HG03139 (cell line): ENCODE data around the gene PIGT.

Experiments used
- ATAC-seq: cut with Tn5 transposase; IDR thresholded peaks from one replicate; pipeline ENCODE4 v1.9.1; 2021; ENCODE audit not compliant: unreplicated experiment

PIGT gene

DNA sequence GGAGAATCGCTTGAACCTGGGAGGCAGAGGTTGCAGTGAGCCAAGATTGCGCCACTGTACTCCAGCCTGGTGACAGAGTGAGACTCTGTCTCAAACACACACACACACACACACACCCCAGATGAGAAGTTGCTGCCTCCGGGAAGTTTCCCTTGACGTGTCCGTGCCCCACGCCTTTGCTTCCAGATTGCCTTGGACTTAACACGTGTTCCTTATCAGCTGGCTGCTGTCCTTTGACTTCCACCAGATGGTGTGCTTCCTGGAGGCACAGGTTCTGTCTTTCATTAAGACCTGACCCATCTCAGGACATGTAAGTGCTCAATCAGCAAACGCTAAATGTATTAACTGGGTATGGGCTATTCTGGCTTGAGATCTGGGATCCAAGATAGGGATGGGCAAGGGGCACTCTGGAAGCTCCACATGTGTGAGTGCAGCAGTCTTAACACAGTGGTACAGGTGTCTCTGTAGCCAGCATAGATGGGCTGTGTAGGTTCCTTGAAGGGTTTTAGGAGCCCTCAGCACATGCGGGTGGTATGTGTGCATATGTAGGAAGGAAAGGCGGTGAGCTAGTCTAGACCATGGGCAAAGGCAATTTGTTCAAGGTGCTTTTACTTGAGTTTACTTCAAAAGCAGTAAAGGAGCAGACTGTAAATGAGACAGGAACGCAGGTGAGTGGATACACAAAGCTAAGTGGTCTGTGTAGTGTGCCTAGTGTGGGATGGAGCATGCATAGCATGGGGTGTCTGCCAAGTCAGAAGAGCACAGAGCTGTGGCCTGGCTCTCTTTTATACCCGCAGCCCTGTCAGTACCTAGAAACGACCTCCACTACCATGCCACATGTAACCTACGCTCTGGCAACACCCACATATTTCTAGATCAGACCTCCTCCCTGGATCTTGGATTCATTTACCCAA is 11.6 kb downstream of the PIGT start:
- ATAC-seq, result no peak

DNA sequence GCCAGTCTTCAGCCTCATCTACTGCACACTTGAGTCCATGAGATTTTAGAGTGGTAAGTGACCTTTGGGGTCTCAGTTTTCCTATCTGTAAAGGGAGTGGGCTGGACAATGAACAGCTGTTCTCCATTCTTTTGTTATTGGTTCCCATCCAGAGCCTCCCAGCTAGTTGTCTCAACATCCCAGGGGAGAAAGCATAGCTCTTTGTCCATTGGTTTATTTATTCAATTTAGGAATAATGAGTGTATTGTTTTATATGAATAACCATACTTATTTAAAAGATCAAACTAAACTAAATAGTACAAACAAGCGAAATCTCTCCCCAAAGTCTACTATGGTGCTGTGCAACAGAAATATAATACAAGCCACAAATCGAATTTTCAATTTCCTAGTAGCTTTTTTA is 13.7 kb downstream of the PIGT start:
- ATAC-seq, result no peak

DNA sequence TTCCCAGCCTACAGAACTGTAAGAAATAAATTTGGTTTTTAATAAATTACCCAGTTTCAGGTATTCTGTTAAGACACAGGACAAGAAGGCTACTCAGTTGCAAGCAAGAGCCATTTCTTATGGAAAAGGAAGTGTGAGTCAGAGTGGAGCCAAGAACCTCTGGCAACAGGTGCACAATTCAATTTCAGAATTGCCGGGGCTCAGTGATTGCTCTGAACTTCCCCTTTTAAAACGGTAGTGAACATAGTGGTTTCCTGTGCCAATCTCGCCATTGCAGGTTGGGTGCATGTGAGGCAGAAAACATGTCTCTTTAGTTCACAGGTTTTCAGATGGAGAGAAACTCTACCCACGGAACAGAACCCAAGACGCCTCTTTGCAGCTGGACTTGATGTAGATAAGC is 16.4 kb downstream of the PIGT start:
- peak; percentile 59 for ATAC-seq

DNA sequence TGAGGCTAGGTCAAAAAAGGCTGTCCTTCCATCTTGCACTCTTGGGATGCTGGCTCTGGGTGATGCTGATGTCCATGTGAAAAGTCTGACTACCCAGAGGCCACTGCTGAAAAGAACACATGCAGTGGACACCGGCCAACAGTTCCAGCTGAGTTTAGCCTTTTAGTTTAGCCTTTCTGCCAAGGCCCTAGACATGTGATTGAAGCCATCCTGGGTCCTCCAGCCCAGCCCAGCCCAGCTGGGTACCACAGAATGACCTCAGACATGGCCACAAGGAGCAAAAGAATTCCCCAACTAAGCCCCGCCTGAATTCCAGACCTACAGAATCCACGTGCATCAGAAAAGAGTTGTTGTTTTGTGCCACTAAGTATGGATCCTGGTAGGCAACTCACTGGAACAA is 17.4 kb downstream of the PIGT start:
- ATAC-seq, result no peak

DNA sequence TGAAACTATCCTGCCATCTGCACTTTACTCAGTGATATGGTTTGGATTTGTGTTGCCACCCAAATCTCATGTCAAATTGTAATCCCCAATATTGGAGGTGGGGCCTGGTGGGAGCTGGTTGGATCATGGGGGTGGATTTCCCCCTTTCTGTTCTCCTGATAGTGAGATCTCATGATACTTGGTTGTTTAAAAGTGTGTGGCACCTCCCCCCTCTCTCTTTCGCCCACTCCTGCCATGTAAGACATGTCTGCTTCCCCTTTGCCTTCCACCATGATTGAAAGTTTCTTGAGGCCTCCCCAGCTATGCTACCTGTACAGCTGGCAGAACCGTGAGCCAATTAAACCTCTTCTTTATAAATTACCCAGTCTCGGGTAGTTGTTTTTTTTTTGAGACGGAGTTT is 18.0 kb downstream of the PIGT start:
- no peak for ATAC-seq

DNA sequence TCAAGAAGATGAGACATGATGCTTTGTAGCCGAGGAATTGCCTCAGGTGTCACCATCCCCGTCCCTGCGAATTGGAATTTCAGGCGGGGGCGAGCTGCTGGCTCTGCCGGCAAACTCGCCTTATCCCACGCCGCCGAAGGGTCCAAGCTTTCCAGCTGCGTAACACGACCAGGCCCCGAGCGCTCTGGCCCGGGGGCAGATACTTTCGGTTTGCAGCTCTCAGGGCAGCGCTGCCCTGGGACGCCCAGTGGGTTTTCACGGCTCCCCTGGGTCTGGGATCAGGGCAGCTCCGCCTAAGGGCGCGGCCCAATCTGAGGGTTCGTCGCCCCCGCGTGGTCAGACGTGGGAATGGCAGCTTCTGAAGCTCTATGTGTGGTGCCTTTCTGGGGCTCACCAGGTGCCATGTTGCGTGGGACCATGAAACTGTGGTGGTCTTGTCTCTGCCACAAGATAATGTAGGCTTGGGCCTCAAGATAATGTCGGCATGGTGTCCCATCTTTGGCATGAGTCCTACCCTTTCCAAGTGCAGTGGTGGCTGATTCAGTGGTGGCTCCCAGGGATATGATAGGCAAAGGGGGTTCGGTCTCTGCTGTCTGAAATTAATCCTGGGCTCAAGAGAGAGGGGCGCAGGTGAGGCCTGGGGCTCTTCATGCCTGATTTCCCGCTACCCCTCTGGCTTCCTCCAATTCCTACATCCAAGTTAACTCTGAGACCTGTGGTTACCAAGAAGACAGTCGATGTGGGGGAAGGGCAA is 21.0 kb downstream of the PIGT start:
- peak; percentile 57 for ATAC-seq

DNA sequence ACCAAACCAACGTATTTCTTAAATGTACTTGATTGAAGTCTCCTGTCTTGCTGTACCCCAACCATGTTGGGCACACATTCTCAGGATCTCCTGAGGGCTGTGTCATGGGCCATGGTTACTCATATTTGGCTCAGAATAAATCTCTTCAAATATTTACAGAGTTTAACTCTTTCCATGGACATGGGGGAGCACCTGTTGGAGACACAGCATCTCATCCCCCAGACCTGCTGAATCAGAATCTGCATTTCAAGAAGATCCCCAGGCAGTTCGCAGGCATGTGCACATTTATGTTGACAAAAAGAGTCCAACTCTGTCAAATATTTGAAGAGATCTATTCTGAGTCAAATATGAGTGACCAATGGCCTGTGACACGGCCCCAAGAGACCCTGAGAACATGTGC is 24.5 kb downstream of the PIGT start:
- no peak for ATAC-seq

DNA sequence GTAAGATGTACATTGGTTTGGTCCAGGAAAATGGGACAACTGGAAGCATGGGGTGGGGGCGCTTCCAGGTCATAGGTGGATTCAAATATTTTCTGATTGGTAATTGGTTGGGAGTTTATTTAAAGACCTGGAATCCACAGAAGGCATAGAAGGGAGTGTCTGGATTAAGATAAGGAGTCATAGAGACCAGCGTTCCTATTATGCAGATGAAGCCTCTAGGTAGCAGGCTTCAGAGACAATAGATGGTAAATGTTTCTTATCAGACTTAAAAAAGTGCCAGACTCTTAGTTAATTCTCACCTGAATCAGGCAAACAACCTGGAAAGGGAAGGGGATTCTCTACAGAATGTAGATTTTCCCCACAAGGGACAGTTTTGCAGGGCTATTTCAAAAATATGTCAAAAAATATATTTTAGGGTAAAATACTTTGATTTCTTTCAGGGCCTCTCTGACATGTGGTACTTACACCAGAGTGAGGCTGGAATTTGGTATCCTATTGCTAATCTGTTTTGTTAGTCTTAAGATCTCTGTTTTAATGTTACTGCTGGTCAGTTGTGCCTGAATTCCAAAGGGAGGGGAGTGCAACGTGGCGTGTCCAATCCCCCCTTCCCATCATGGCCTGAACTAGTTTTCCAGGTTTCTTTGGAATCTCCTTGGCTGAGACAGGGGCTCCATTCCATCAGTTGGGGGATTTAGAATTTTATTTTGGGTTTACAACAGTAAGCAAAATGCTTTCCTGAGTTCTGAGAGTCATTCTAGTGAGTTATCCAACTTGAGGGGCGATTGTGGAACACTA is 25.1 kb downstream of the PIGT start:
- ATAC-seq, result no peak

DNA sequence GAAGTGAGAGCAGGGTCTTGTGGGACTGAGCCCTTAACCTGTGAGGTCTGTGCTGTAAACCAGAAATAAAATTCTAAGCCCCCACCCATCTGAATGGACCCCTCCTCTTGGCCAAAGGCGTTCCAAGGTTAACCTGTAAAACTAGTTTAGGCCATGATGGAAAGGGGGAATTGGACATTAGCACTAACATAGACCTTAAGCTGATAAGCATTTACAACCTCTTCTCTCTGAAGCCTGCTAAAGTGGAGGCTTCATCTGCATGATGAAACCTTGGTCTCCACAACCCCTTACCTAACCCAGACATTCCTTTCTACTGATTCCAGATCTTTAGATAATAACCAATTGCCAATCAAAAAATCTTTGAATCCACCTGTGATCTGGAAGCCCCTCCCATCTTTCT is 25.8 kb downstream of the PIGT start:
- no peak for ATAC-seq

DNA sequence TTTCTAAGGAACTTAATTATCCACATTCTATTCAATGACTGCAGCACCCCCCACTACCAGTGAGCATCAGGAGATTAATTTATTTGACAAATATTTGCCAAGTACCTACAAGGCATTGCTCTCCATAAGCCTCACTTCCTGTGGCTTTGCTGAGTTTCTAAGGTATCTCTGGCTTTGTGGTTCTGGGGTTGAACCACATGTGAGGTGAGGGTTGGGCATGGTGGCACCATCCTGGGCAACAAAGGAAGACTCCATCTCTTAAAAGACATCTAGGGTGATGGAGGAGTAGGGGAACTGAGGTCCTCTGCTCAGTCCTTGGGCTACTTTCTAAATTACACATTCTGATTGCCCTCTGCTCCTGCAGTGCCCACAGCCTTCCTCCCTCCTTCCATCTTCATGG is 28.1 kb downstream of the PIGT start:
- ATAC-seq, result no peak

DNA sequence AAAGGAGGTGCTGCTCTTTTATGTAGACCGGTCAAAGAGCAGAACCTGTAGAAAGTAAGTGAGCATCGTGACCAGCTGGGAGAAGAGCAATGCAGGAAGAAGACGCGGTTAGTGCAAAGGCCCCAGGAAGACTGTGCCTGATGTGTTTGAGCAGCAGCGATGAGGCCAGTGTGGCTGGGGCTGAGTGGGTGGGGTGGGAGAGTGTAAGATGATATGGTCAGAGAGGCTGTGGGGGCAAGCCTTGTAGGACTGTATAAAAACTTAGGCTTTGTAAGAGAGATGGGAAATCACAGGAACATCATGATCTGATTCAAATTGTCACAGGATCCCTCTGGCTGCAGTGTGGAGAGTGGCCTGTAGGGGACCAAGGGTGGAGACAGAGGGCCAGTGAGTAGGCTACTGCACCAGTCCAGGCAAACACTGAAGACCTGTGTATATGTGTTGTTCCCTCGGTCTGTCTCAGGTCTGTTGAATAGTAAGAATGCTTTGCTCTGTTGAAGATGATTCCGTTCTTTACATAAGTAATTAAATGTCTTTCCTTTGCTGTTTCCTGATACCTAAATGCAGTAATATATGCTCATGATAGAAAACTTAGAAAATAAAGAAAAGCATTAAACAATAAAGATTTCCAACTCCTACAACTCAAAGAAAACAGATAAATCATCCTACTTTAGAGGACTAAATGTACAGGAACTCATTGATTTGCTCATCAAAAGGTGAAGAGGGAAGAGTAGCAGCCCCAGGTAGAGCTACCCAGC is 30.0 kb downstream of the PIGT start:
- ATAC-seq, result no peak

DNA sequence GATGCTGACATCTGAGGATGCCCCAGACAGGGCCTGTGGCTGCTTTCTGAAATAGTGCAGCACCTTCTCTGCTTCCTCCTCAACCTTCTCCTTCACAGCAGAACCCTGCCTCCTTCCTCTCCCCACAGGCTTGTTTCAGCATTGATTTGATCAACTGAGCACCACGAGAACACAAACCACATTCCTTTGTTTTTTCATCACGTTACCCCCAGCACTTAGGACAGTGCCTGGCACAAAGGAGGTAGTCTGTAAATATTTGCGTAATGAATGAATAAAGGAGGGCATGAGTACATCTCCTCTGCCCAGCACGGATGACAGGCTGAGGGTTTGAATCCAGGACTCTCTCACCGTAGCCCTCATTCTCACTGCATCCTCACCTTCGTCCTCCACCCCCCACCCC is 32.3 kb downstream of the PIGT start:
- ATAC-seq, result no peak

DNA sequence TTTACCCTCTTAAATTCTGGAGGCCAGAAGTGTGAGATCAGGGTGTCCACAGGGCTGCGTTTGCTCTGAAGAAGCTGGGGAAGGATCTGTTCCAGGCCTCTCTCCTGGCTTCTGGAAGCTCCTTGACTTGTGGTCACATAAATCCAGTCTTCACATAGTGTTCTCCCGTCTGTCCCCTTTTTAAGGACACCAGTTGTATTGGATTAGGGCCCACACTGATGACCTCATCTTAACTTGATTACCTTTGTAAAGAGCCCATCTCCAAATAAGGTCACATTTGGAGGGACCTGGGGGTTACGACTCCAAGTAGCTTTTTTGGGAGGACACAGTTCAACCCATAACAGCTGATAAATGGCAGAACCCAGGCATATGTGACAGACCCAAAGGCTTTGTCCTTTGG is 33.6 kb downstream of the PIGT start:
- no peak for ATAC-seq

DNA sequence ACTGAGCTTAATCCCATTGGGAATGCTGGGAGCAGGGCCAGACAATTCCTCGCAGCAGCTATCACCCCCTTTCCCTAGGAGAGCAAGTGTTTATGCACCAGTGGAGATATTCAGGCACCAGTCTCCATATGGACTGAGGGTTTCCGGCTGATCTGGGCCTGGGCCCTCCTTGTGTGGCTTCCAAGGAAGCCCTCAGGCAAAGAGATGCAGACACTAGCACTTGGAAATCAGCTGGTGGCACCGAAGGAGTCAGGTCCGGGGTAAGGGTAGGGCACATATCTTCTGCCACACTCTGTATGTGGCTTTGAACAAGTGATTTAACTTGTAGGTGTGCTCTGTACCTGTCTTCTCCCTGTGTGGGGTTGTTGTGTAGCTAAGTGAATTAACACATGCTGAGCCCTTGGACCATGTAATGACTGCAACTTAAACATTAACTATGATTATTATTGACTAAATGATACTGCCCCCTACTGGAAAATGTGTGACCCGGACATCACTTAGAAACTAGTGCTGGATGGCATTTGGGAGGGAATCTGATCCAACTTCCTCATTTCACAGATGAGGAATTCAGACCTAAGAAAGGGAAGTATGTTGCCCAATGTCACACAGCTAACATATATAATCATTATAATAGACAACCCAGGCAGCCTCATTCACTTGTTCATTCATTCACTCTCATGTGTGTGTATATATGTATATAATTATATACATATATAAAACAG is 34.3 kb downstream of the PIGT start:
- no peak for ATAC-seq

DNA sequence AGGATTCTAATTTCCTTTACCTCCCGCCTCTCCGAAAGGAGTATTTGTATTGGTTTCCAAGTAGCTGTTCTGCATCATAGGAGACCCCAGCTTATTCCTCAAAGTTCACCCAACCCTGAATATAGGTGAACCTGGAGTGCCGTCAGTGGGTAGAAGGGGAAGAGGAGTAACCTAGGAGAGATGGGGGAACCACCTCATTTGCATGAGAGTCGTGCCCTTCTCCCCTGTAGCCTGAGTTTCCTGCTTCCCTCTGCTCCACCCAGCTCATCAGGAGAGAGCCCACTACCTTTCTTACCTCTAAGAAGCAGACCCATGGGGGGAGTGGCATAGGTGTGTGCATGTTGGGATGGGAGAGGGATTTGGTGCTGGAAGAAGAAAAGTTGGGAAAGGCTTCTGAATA is 36.3 kb downstream of the PIGT start:
- ATAC-seq, result no peak

DNA sequence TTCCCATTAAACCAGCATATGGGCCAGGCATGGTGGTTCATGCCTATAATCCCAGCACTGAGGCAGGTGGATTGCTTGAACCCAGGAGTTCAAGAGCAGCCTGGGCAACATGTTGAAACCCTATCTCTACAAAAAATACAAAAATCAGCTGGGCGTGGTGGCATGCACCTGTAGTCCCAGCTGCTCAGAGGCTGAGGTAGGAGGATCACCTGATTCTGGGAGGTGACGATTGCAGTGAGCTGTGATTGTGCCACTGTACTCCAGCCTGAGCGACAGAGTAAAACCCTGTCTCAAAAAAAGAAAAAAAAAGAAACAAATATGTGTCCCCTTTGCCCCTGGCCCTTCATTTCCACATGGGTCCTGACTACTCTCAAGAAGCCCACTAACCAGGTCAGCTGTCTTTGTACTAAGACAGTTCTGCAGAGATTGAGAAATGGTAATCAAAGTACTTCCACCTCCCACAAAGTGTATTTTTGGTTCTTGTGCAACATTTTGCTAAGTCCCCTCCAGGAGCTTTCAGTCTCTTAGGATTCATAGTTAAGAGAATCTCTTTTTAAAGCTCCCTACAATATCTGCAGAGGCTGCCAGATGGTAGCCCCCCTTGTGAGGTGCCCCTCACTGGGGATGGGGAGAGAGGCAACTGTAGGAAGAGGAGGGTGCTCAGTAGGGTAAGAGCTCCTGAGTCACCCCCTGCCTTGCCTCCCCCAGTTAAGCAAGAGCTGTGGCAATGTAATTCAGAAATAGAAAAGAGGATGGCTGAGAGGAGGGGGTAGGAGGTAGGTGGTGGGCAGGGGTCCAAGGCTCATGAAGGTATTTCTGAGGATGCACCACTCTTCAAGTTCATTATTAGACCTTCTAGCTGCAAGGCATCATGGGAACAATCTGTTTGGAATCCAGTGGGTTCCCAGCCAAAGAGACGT is 37.1 kb downstream of the PIGT start:
- no peak for ATAC-seq

DNA sequence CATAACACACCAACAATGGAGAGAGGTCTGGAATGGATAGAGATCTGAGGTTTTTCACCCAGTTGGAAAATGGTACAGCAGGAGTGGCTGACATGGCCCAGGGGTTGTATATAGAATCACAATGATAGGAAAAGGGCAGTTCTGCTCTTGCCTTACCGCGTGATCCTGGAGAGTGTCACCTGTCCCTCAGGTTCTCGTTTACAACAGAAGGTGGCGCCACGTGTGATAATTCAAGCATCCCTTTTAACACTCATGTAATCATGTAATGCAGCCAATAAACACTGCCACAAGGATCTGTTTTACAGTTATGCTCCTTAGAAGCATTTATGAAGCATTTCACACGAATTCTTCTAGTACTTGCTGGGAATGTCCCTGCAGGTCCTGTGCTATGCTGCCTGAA is 40.7 kb downstream of the PIGT start:
- ATAC-seq, result no peak

DNA sequence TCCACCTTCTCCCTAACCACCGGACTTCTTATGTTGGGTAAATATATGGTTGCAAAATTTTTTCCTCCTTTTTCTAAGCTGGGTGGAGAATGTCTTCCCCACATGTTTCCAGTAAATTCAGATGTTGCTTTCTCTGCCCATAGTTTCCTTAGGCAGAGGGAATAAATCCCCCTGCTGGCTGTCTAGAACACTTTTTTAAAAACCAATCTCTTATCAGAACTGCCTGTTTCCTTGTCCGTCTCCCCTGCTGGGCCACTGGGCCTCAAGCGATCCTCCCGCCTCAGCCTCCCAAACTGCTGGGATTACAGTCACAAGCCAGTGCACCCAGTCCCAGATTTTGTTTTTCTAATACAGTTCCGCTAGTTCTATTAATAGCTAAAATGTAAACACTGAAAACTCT is 43.7 kb downstream of the PIGT start:
- ATAC-seq, result no peak

DNA sequence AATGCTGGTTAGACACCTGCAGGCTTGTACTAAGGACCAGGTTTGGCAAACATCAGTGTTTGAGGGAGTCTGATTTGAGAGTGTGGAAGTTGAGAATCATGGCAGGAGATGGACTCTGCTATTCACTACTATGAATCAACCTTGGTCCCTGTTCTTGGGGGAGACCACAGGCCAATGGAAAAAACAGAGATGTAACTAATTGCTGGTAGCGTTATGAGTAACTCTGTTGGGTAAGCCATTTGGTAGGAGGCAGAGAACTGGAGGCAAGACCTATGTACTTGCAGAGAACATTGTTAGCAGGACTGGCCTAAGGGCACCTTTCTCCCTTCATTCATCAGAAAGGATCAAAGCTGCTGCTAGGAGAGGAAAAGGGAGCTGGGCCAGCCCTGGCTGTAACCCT is 45.3 kb downstream of the PIGT start:
- no peak for ATAC-seq
